ENCODE measurements around the gene OLFML2A.
A peak's percentile ranks its signal among the peaks of the same experiment; 100 is the strongest.
"Not testable (repeated sequence)": the region's sequence is repeated elsewhere in the genome, so short reads cannot be mapped to it uniquely, and the experiment has no call there.

OLFML2A gene

DNA sequence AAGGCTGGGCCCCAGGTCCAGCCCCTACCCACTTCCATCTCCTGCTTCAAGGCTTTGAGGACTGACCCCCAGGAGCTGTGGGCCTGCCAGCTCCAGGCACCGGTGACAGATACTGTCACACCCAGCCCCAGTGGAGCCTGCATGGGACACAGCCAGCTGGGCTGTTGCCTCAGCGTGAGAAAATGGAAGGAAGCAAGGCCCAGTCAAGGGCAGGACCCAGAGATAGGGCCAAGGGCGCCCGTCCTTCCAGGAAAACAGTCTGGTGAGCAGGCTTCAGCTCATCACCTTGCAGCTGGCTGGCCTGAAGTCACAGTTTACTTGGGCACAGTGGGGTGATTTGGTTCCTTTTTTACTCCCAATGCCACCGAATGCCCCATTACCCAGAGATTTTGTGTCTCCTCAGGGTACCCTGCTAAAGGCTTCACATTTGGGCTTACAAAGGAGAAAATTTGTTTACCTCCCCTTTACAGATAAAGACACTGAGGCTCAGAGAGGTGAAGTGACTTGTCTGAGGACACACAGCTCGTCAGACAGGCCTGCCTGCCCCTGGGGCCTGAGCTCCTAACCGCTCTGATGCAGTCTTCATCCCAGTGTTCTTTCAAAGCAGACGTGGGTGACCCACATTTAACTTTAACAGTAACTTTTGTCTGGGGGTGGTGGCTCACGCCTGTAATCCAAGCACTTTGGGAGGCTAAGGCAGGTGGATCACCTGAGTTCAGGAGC is 54.9 kb downstream of the OLFML2A start:
- no peak for TF ChIP-seq CTCF (conservative IDR thresholded peaks at IDR 0.05; ENCODE audit: control insufficient read depth, insufficient read depth, low read depth, low read length)
- no peak for DNase-seq (ENCODE audit: low read depth)
- no peak overlapping the region for H3K4me3 ChIP-seq (ENCODE audit: control insufficient read depth, low read depth, low read length)

DNA sequence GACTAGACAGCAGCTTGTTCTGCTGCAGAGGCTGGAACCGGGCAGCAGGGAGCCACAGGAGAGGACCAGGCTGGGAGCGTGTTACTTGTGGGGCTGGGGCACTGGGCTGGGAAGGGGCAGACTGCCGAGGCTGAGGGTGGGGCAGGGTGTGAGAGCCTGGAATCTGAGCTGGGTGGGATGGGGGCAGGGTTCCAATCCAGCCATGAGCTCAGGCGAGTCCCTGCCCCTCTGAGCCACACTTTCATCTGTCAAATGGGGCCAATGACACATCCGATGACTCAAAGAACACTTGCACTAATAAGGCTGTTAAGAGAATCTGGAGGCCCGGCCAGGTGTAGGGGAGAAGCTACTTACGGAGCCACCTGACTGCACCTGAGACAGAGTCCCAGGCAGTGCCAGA is 57.7 kb downstream of the OLFML2A start:
- no peak overlapping the region for H3K4me3 ChIP-seq (ENCODE audit: control insufficient read depth, low read depth, low read length)
- no peak for TF ChIP-seq CTCF (conservative IDR thresholded peaks at IDR 0.05; ENCODE audit: control insufficient read depth, insufficient read depth, low read depth, low read length)
- peak; percentile 80 for DNase-seq (ENCODE audit: low read depth)

DNA sequence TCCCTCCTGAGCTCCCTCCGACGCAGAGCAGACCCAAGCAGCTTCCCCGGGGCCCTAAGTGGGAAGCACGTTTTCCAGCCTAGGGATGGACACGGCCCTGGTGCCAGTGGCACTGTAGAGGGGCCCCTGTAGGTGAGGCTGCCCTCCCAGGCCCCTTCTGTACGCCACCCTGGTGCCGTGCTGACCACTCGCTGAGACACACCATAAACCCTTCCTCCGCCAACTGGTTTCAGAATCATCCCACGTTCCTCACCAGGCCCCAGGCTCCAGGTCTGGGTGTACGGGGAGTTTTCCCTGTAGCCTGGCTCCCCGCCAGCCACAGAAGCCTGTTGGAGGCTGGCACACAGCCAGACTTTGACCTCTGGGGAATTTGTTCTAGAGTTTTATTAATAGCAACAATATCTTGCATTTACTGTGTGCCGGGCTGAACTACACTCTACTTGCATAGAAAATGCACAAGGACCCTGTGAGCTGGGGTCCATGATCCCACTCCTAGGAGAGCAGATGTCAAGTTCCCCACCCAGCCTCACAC is 58.2 kb downstream of the OLFML2A start:
- no peak overlapping the region for H3K4me3 ChIP-seq (ENCODE audit: control insufficient read depth, low read depth, low read length)
- TF ChIP-seq CTCF (conservative IDR thresholded peaks at IDR 0.05; ENCODE audit: control insufficient read depth, insufficient read depth, low read depth, low read length): no peak
- DNase-seq (ENCODE audit: low read depth): peak; percentile 87

GRCh38 chr9:124838132-124838531 is 61.2 kb downstream of the OLFML2A start:
- H3K4me3 ChIP-seq (ENCODE audit: control insufficient read depth, low read depth, low read length); DNase-seq (ENCODE audit: low read depth): not testable (repeated sequence)

DNA sequence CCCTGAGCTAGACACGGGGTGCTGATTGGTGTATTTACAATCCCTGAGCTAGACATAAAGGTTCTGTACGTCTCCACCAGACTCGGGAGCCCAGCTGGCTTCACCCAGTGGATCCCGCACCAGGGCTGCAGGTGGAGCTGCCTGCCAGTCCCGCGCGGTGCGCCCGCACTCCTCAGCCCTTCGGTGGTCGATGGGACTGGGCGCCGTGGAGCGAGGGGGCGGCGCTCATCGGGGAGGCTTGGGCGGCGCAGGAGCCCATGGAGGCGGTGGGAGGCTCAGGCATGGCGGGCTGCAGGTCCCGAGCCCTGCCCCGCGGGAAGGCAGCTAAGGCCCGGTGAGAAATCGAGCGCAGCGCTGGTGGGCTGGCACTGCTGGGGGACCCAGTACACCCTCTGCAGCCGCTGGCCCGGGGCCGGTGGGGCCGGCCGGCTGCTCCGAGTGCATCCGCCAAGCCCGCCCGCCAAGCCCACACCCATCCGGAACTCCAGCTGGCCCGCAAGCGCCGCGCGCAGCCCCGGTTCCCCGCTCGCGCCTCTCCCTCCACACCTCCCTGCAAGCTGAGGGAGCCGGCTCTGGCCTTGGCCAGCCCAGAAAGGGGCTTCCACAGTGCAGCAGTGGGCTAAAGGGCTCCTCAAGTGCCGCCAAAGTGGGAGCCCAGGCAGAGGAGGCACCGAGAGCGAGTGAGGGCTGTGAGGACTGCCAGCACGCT is 61.8 kb downstream of the OLFML2A start:
- DNase-seq (ENCODE audit: low read depth): not testable (repeated sequence)

DNA sequence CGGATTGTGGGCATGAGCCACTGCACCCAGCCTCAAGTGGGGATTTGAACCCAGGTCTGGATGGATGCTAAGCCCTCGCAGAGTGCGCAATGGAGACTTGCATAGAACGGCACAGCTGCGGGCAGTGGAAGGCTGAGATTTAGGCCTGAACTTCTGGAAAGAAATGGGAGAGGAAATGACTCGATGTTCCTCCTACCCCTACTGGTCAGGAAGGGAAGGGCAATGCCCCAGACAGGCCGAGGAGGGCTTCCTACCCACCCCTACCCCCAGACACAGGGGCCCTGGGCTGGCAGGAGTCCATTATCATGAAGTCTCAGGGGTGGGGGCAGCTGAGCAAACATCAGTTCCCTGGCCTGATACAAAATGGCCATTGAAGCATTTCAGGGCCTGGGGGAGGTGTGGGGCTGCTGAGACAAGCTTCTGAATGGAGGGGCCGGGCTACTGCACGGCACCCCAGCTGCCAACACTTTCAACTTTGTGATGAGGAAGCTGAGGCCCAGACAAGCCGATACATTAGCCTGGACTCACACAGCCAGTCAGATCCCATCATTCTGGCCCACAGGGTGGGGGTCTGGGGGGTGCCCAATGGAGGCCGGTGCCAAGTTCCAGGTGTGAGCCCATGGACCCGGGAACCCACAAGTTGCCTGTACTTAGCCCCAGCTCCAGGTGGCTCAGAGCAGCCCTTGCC is 62.8 kb downstream of the OLFML2A start:
- TF ChIP-seq CTCF (conservative IDR thresholded peaks at IDR 0.05; ENCODE audit: control insufficient read depth, insufficient read depth, low read depth, low read length): peak; percentile 59
- DNase-seq (ENCODE audit: low read depth): peak; percentile 45
- no peak overlapping the region for H3K4me3 ChIP-seq (ENCODE audit: control insufficient read depth, low read depth, low read length)

More for the DNA sequence above, 61.8 kb downstream of the OLFML2A start:
- H3K4me3 ChIP-seq (ENCODE audit: control insufficient read depth, low read depth, low read length): not testable (repeated sequence)

GRCh38 chr9:124840300-124840833 is 63.4 kb downstream of the OLFML2A start:
- no peak overlapping the region for H3K4me3 ChIP-seq (ENCODE audit: control insufficient read depth, low read depth, low read length)
- DNase-seq (ENCODE audit: low read depth): no peak
- peak; percentile 35 for TF ChIP-seq CTCF (conservative IDR thresholded peaks at IDR 0.05; ENCODE audit: control insufficient read depth, insufficient read depth, low read depth, low read length)
